NB4 (cell line): ENCODE results near the gene SIMC1.

ENCODE experiments used
- POLR2A ChIP-seq: IDR thresholded peaks from 2 replicates; pipeline ENCODE4 v1.6.1; 2011; ENCODE audit warnings: mild to moderate bottlenecking; ENCODE audit not compliant: insufficient read length; ENCODE audit errors: extremely low read depth
- TF ChIP-seq, protein P1 (sequence below): IDR thresholded peaks from one replicate; pipeline ENCODE4 v1.5.1; 2012; ENCODE audit warnings: low read depth, low read length
- TF ChIP-seq, protein P2 (sequence below): IDR thresholded peaks from 2 replicates; pipeline ENCODE4 v1.6.1; 2011; ENCODE audit warnings: low read depth, low read length

DNA sequence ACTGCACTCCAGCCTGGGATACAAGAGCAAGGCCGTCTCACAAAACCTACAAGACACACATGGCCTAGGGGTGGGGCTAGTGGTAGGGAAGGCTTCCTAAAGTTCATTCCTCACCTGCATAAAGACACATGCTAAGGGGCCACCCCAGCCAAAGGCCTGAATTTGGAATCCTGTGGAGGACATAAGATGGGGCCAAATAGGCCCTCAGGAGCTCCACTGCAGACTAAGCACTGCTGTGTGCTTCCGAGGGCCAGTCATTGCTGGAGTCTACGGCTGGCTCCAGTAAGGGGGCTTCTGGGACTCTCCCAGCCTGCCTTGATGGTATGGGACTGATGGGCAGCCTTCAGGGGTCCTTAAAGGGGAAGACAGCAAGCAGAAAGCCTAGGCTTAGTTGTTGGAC lies 144.5 kb downstream of the SIMC1 start:
- TF ChIP-seq, protein P1, sequence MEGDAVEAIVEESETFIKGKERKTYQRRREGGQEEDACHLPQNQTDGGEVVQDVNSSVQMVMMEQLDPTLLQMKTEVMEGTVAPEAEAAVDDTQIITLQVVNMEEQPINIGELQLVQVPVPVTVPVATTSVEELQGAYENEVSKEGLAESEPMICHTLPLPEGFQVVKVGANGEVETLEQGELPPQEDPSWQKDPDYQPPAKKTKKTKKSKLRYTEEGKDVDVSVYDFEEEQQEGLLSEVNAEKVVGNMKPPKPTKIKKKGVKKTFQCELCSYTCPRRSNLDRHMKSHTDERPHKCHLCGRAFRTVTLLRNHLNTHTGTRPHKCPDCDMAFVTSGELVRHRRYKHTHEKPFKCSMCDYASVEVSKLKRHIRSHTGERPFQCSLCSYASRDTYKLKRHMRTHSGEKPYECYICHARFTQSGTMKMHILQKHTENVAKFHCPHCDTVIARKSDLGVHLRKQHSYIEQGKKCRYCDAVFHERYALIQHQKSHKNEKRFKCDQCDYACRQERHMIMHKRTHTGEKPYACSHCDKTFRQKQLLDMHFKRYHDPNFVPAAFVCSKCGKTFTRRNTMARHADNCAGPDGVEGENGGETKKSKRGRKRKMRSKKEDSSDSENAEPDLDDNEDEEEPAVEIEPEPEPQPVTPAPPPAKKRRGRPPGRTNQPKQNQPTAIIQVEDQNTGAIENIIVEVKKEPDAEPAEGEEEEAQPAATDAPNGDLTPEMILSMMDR = no peak
- TF ChIP-seq POLR2A = no peak
- TF ChIP-seq, protein P2, sequence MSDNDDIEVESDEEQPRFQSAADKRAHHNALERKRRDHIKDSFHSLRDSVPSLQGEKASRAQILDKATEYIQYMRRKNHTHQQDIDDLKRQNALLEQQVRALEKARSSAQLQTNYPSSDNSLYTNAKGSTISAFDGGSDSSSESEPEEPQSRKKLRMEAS = no peak
